ENCODE measurements around the gene LRFN2.

Gene LRFN2

DNA sequence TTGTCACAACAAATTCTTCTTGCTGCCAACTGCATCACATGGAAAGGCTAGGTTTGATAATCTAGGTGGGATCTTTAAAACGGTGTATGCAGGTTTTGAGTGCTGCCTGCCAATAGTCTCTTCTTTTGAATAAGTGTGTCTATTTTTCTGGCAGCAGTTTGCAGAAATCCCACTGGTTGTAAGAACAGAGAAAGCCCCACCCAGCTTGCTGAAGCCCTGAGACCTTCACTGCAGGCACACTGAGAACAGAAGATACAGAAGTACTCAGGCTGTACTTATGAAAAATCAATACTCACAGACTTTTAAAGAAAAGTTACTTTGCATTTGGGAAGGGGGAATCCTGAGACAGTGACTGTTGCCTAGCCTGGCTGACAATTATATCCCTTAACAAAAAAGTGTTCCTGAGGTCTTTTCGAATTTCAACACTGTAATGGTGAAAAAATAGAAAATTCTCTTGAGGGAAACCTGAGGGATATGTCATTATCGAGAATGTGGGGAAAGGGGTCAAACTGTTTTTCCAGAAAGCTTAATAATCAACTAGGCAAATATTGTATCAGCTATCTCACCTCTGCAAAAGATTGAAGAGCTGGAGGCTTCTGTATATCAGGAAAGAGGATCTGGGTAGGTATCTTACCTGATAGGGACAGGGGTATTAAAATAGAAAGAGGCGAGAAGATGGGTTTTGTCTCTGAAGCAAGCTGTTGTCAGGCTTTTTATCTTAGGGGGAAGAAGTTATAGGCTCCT lies 199.9 kb downstream of the LRFN2 start:
- TF ChIP-seq, protein P1, sequence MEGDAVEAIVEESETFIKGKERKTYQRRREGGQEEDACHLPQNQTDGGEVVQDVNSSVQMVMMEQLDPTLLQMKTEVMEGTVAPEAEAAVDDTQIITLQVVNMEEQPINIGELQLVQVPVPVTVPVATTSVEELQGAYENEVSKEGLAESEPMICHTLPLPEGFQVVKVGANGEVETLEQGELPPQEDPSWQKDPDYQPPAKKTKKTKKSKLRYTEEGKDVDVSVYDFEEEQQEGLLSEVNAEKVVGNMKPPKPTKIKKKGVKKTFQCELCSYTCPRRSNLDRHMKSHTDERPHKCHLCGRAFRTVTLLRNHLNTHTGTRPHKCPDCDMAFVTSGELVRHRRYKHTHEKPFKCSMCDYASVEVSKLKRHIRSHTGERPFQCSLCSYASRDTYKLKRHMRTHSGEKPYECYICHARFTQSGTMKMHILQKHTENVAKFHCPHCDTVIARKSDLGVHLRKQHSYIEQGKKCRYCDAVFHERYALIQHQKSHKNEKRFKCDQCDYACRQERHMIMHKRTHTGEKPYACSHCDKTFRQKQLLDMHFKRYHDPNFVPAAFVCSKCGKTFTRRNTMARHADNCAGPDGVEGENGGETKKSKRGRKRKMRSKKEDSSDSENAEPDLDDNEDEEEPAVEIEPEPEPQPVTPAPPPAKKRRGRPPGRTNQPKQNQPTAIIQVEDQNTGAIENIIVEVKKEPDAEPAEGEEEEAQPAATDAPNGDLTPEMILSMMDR (IDR thresholded peaks at IDR 0.05; ENCODE audit: low read depth, low read length), result no peak
- H3K4me3 ChIP-seq (ENCODE audit: low read depth, low read length), result no peak overlapping the region

DNA sequence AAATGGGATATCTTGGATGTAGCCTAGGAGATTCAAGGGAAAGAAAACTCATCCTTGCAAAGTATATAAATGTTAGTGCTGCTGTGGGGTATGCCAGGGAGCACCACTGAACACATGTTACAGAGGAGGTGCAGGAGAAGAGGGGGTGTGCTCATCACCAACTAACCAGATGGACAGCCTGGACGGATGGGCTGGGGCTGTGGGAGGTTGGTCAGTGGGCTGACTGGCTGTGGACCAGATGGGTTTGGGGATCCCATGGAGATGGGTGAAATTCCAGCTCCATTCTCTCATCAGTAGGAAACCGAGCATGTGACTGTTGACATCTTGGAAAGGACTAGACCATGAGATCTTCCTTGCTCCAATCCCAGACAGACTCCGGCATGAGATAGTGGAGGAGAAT lies 201.0 kb downstream of the LRFN2 start:
- TF ChIP-seq, protein P1 (IDR thresholded peaks at IDR 0.05; ENCODE audit: low read depth, low read length), result no peak
- no peak overlapping the region for H3K4me3 ChIP-seq (ENCODE audit: low read depth, low read length)

DNA sequence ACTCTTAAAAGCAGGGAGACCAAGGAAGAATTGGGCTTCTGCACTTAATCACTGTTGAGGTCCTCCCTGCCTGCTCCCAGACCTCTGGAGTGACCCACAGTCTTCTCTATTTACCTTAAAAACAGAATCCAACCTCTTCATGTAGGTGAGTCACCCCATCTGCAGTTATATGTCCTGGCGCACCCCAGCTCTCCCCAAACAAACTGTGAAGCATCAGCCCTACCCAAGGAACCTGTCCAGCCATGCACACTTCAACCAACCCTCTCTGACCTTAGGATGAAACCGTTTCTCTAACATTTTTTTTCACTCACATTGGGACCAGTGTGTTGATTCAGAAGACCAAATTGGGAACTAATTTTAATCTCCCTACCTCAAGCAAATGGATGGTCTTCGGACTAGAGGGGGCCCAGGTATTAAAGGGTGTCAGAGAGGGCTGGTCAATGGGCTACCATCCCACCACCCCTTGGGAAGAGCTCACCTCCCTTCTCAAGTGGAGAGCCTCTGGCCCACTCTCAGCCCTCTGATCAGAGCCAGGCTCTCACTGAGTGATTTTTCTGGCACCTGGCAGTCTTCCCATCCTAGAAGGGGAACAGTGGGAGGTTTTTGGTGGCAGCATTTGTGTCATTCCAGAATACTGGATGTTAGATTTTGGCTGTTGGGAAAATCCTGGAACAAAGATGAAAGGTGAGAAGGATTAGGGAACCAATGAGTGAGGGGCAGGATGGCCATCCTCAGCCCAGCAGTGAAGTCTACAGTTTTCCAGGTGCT lies 203.6 kb downstream of the LRFN2 start:
- TF ChIP-seq, protein P1 (IDR thresholded peaks at IDR 0.05; ENCODE audit: low read depth, low read length), result no peak

DNA sequence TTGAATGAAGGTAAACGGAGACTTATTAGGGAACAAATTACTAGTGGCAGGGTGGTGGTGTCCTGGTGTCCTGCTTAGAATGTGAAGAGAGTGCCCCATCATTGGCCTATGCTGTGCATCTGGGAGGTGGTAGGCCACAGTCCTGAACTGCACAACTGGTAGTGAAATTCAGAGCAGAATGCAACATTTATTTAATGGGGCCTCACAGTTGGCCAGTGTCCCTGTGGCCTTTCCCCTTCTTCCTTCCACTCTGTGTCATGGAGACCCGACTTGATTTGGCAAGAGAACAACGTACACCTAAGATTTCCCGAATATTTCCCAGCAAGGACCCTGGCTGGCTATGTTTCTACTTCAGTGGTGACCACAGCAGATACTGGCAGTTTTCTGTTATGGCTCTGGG lies 206.9 kb downstream of the LRFN2 start:
- TF ChIP-seq, protein P1 (IDR thresholded peaks at IDR 0.05; ENCODE audit: low read depth, low read length), result no peak
- H3K4me3 ChIP-seq (ENCODE audit: low read depth, low read length), result no peak overlapping the region

More for the DNA sequence above, 203.6 kb downstream of the LRFN2 start:
- no peak overlapping the region for H3K4me3 ChIP-seq (ENCODE audit: low read depth, low read length)

DNA sequence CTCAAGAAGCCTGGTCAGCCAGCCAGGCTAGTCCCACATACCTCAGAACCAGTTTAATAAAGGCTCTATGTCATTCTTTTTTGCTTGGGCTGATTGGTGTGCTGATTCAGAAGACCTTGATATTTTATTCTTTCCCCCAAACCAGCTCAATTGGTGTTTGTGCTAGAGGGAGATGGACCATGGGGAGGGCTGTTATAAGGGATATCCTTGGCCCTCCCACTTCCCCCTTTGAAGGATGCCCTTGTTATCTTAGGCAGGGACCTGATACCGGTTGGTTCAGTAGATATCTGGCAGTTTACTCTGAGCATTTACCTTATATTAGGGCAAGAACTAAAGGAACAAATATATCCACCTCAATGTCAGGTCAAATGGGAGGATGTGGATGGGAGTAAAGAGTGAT lies 207.4 kb downstream of the LRFN2 start:
- TF ChIP-seq, protein P1 (IDR thresholded peaks at IDR 0.05; ENCODE audit: low read depth, low read length), result no peak
- H3K4me3 ChIP-seq (ENCODE audit: low read depth, low read length), result no peak overlapping the region

DNA sequence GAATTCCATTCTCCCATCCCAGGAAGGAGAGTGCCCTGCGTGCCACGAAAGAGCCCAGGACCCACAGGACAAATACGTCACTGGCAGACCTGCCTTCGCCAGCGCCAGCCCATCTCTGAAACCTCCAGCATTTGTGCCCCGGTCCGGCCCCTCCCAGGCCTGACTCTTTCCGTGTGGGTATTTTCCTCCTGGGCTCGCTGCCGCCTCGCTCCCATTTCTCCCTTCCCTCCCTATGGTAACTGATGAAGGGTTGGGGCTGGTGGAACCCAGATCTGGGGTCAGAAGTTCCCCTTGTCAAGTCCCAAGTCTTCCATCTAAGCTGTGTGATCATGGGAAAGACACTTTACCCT lies 208.5 kb downstream of the LRFN2 start:
- H3K4me3 ChIP-seq (ENCODE audit: low read depth, low read length), result no peak overlapping the region
- TF ChIP-seq, protein P1 (IDR thresholded peaks at IDR 0.05; ENCODE audit: low read depth, low read length), result no peak

DNA sequence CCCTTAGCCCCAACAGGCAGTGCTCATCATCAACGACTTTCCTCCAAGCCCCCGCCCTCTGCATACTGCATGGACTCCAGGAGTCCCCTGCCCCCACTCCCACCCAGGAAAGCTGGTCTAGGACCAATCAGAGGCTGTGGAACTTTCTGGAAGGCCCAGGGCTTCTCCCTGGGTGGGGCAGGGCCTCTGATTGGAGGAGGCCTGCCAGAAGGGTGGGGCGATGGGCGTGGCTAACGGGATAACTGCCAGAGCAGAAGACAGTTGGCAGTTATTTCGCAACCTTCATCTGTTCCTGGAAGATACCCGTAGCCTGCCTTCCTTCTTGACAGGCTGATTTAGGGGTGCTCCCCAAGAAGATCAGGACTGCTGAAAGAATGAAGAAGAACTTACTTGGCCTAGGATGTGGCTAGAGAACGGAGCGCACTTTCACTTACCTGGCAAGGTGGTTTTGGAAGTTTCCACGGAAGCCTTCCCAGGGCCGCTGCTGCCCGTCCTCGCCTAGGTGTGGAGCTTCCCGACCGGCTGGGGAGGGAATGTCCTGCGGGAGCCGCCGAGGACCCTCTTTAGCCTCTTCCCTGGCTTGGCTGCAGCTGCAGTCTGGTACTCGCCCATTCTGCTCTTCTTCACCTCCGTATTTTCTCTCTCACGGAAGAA lies 209.0 kb downstream of the LRFN2 start:
- H3K4me3 ChIP-seq (ENCODE audit: low read depth, low read length), result no peak overlapping the region
- TF ChIP-seq, protein P1 (IDR thresholded peaks at IDR 0.05; ENCODE audit: low read depth, low read length), result no peak

All from WI38 (cell line).